Measurements from ENCODE around the gene TTC21A.

The TTC21A gene

DNA sequence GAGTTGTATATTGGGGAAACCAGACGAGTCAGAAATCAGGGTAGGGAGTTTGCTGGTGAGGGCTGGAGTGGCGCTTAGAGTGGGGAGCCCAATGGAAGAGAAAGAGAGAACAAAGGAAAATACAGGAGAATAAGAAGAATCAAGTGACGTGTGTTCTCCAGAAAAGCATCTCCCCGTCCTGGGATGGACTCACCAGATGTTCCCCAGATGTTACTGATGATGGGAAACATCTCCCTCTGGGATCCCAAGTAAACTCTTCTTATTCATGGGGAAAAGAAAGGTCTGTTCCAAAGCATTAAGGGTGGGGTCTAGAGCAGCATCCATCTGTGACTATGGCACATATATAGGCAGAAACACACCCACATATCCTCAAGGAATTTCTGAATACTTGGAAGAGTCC, 48.9 kb downstream of the TTC21A start:
- Histone ChIP-seq H3K27me3 (no peaks in the 10 kb centered on the region), H3K9me3 (replicated peaks in 1 of 11) (no peaks in the 10 kb centered on the region), H3K27ac (no peak overlapping the region), H3K36me3 (no peaks in the 10 kb centered on the region), H3K4me3 (no peak overlapping the region), H4K20me1 (peaks cover 16 to 20% (median 19%) of the 10 kb centered on the region in 11 experiments; a peak in 21 of 22 replicates), H3K4me1 (peaks cover 11 to 22% (median 13%) of the 10 kb centered on the region in 10 experiments), H3K9ac (no peak overlapping the region), H3K4me2 (no peak overlapping the region)
- TF ChIP-seq Cebpa-rat (IDR thresholded peaks at IDR 0.05), result no peak

DNA sequence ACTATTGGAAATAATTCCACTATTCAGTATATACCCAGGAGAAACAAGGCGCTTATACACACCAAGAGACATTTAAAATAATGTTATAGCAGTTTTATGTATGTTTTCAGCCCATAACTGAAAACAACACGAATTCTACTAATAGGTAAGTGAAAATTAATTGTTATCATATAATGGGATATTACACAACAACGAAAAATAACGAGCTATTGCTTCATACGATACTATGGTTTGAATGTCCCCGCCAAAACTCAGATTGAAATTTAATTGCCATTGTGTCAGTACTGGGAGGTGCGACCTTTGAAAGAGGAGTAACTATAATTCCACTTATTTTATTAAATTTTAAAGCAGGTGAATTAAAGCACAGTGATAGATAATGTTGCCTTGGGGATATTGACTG, 49.9 kb downstream of the TTC21A start:
- peaks cover 2 to 12% (median 6%) of the 10 kb centered on the region in 10 experiments; a peak in 18 of 20 replicates for H3K4me1 ChIP-seq
- no peak overlapping the region for H3K9ac ChIP-seq
- no peak overlapping the region for H3K27ac ChIP-seq
- peaks cover 6 to 10% (median 10%) of the 10 kb centered on the region in 11 experiments; a peak in 20 of 22 replicates for H4K20me1 ChIP-seq
- H3K27me3 ChIP-seq, result no peaks in the 10 kb centered on the region
- TF ChIP-seq Cebpa-rat (IDR thresholded peaks at IDR 0.05), result no peak
- H3K4me3 ChIP-seq, result no peak overlapping the region
- H3K4me2 ChIP-seq, result no peak overlapping the region
- no peaks in the 10 kb centered on the region for H3K9me3 ChIP-seq (replicated peaks in 1 of 11)
- H3K36me3 ChIP-seq, result no peaks in the 10 kb centered on the region

DNA sequence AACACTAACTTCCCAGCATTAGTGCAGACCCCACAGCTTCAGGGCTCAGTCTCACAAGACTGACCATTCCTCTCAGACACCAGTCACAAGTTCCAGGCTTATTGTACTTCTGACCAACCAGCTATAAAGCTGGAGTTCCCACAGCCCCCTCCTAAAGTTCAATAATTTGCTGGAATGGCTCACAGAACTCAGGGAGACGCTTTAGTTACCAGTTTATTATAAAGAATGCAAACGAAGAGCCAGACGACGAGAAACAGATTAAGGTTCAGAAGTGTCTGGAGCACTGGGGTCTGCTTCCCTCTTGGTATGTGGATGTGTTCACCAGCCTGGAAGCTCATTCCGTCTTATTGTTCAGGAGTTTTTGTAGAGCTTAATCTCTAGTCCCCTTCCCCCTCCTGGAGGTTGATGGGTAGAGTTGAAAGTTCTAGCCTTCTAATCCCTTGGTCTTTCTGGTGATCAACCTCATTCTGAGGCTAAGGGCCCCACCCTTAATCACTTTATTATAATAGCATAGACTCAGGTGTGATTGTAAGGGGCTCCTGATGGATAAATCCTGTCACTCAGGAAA, 50.8 kb downstream of the TTC21A start:
- Histone ChIP-seq H3K9me3 (replicated peaks in 1 of 11) (no peaks in the 10 kb centered on the region), H3K9ac (no peak overlapping the region), H3K27me3 (no peaks in the 10 kb centered on the region), H3K4me1 (peaks cover 0 to 10% (median 6%) of the 10 kb centered on the region in 10 experiments; a peak in 11 of 20 replicates), H4K20me1 (peaks cover 0 to 2% (median under 1%) of the 10 kb centered on the region in 11 experiments; a peak in 11 of 22 replicates), H3K4me3 (no peak overlapping the region), H3K27ac (no peak overlapping the region), H3K36me3 (no peaks in the 10 kb centered on the region), H3K4me2 (no peak overlapping the region)
- no peak for TF ChIP-seq Cebpa-rat (IDR thresholded peaks at IDR 0.05)

DNA sequence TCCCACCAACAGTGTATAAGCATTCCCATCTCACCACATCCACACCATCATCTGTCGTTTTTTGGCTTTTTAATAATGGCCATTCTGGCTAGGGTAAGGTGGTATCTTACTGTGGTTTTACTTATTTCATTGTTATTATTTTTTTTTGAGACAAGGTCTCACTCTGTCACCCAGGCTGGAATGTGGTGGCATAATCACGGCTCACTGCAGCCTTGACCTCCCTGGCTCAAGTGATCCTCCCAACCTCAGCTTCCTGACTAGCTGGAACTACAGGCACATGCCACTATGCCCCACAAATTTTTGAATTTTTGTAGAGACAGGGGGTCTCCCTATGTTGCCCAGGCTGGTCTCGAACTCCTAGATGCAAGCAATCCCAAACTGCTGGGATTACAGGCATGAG, 56.9 kb downstream of the TTC21A start:
- no peak for TF ChIP-seq Cebpa-rat (IDR thresholded peaks at IDR 0.05)
- no peak overlapping the region for H3K27ac ChIP-seq

DNA sequence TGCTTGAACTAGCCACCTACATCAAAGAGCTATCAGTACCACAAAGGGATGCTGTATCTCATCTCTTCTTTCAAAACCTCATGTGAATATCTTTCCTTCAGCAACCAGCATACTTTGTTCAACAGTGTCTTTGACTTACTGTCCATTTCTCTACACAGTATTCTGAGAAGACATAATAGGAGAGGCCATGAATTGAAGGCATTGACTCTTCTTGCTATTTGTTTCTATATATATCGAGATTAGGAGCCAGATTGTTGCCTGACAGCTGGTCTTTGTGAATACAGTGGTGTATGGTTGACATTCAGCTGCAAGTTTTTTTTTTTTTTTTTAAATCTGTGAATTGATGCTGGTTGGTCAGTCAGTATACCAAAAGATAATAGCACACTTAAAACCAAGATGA, 58.0 kb downstream of the TTC21A start:
- peak overlapping the region in 5 of 11 experiments; percentile 56 to 84 (median 80); a peak in 5 of 22 replicates for H3K27ac ChIP-seq
- H4K20me1 ChIP-seq, result no peaks in the 10 kb centered on the region
- no peak overlapping the region for H3K4me3 ChIP-seq
- no peaks in the 10 kb centered on the region for H3K27me3 ChIP-seq
- H3K36me3 ChIP-seq, result no peaks in the 10 kb centered on the region
- H3K9me3 ChIP-seq (replicated peaks in 1 of 11), result no peaks in the 10 kb centered on the region
- no peak overlapping the region for H3K9ac ChIP-seq
- H3K4me1 ChIP-seq, result peaks cover 9 to 62% (median 47%) of the 10 kb centered on the region in 10 experiments; a peak in 19 of 20 replicates
- TF ChIP-seq Cebpa-rat (IDR thresholded peaks at IDR 0.05), result no peak
- H3K4me2 ChIP-seq, result peak overlapping the region in 7 of 11 experiments; percentile 59 to 81 (median 72); a peak in 11 of 22 replicates

More for the DNA sequence above, 56.9 kb downstream of the TTC21A start:
- Histone ChIP-seq H4K20me1 (no peaks in the 10 kb centered on the region), H3K4me1 (peaks cover 9 to 52% (median 45%) of the 10 kb centered on the region in 10 experiments; a peak in 19 of 20 replicates), H3K9me3 (replicated peaks in 1 of 11) (no peaks in the 10 kb centered on the region), H3K4me3 (no peak overlapping the region), H3K36me3 (no peaks in the 10 kb centered on the region), H3K9ac (no peak overlapping the region), H3K4me2 (peak overlapping the region in 3 of 11 experiments; percentile 13 to 29 (median 20); a peak in 4 of 22 replicates), H3K27me3 (no peaks in the 10 kb centered on the region)

DNA sequence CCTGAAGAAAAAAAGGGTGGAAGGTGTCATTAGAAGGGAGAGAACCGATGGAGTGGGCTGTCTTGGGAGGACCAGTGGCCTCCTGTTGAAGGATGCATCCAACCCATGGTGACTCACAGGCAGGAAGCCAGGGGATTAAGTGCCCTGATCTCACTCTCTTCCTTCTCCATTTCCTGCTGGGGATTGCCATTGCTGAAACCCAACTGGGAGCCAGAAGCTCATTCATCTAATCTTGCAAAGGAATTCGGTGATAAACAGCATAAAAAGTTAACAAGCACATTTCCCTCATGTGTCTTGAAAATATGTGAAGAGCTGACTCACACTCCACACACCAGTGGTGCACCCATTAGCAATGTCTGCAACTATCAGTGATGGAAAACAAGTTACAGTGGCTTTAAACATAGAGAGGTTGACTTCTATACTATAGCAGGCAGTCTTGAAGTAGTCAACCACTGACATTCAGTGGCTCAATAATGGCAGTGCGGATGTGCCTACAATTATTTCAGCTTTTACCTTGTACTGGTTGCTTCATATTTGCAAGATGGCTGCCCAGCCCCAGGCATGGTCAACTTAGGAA, 58.7 kb downstream of the TTC21A start:
- Histone ChIP-seq H3K27ac (peak overlapping the region in 9 of 11 experiments; percentile 55 to 84 (median 71); a peak in 18 of 22 replicates), H3K9ac (peak overlapping the region in 4 of 11 experiments; percentile 36 to 64 (median 64); a peak in 4 of 22 replicates), H3K4me1 (peaks cover 9 to 62% (median 47%) of the 10 kb centered on the region in 10 experiments; a peak in 19 of 20 replicates), H3K4me3 (no peak overlapping the region), H3K9me3 (replicated peaks in 1 of 11) (no peaks in the 10 kb centered on the region), H3K36me3 (no peaks in the 10 kb centered on the region), H4K20me1 (no peaks in the 10 kb centered on the region), H3K4me2 (peak overlapping the region in 9 of 11 experiments; percentile 45 to 81 (median 63); a peak in 18 of 22 replicates), H3K27me3 (no peaks in the 10 kb centered on the region)
- TF ChIP-seq Cebpa-rat (IDR thresholded peaks at IDR 0.05), result no peak

DNA sequence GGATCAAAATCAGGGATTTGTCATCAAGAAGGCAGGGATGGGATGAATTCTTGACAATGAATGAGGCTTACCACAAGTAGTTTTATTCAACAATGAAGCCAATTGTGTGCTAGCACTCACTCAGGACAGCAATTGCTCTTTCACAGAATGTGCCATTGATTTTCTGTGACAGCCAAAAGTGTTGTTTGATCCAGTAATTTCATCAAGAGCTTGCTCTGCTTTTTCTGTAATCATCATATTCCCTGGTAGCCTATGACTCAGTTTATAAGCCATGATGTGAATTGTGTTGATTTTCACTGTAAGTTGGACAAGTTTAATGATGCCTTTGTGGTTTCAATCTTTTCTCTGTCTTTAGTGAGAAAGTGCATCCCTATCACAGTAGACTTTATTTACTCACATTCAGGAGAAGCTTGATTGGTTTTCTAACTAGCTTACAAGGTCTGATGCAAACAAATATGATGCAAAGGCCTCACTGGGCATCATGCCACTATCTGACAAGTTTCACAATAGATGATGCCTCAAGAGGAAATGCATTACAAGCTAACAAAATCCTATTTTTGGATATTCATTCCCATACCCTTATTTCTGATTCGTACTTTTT, 59.6 kb downstream of the TTC21A start:
- Histone ChIP-seq H3K4me2 (peak overlapping the region in 10 of 11 experiments; percentile 24 to 81 (median 63); a peak in 18 of 22 replicates), H3K36me3 (no peaks in the 10 kb centered on the region), H3K27me3 (no peaks in the 10 kb centered on the region), H3K27ac (peak overlapping the region; percentile 18 to 84 (median 69); a peak in 20 of 22 replicates), H3K4me3 (no peak overlapping the region), H4K20me1 (no peaks in the 10 kb centered on the region), H3K4me1 (peaks cover 9 to 62% (median 47%) of the 10 kb centered on the region in 10 experiments; a peak in 19 of 20 replicates), H3K9me3 (replicated peaks in 1 of 11) (no peaks in the 10 kb centered on the region), H3K9ac (peak overlapping the region in 7 of 11 experiments; percentile 27 to 64 (median 38); a peak in 12 of 22 replicates)
- TF ChIP-seq Cebpa-rat (IDR thresholded peaks at IDR 0.05), result peak in 7 of 11 experiments; percentile 40 to 94 (median 80); a peak in 11 of 22 replicates

DNA sequence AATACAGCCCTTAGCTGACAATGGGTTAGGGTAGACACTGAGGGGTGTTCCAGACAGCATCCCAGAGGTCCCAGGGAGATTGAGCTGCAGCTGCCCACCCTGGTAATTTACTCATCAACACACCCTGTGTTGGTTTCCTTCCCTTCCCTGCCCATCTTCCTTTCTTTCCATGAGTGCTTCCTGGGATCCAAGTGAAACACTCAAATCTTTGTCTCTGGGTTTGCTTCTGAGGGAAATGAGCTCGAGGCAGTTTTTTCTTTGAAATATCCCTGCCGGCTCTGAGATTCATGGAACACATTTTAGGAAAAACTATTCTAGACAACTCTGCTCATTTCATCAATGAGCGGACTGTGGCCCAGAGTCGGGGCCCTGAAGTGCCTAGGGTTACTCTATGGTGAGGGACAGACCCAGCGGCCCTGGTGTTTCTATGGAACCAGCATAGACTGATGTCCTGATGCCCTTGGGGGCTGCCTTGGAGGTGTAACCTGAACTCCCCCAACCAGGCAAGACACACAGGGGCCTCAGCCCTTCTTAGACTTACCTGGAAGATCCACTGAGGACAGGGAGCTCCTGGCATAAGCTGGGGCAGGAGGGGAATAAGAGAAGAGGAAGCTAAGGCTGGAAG, 60.8 kb downstream of the TTC21A start:
- Histone ChIP-seq H4K20me1 (no peaks in the 10 kb centered on the region), H3K4me1 (peaks cover 7 to 62% (median 47%) of the 10 kb centered on the region in 10 experiments; a peak in 19 of 20 replicates), H3K27me3 (no peaks in the 10 kb centered on the region), H3K27ac (peak overlapping the region in 10 of 11 experiments; percentile 19 to 84 (median 70); a peak in 19 of 22 replicates), H3K9me3 (replicated peaks in 1 of 11) (no peaks in the 10 kb centered on the region), H3K9ac (peak overlapping the region in 4 of 11 experiments; percentile 4 to 50 (median 33); a peak in 8 of 22 replicates), H3K36me3 (no peaks in the 10 kb centered on the region), H3K4me3 (no peak overlapping the region), H3K4me2 (peak overlapping the region in 9 of 11 experiments; percentile 39 to 81 (median 63); a peak in 18 of 22 replicates)
- no peak for TF ChIP-seq Cebpa-rat (IDR thresholded peaks at IDR 0.05)
